HepG2 (cell line): ENCODE data around the gene TUBGCP6. TPM values are rescaled to one million over a fixed set of nuclear protein-coding genes. Genes with fewer than 3 reads are reported as not detected.

Source experiments
- AGO2 ChIP-seq: fragments of 200-400 bp; formaldehyde crosslinking; optimal IDR thresholded peaks from 2 replicates; pipeline ENCODE3; 2017; ENCODE audit warnings: mild to moderate bottlenecking, low read depth, low read length, moderate library complexity
- ASH2L ChIP-seq: fragments of 300-600, 200-600 bp; sonication (generic); IDR thresholded peaks from 2 replicates; pipeline ENCODE4 v1.7.0; 2017; ENCODE audit warnings: low read depth, mild to moderate bottlenecking, moderate library complexity, mixed read lengths, low read length; ENCODE audit not compliant: insufficient read length
- CHD4 ChIP-seq: fragments of 200-600 bp; sonication (generic); IDR thresholded peaks from 2 replicates; pipeline ENCODE4 v1.7.0; 2017; ENCODE audit warnings: mild to moderate bottlenecking, low read length, borderline replicate concordance
- GZF1 ChIP-seq: sonication (generic); formaldehyde crosslinking; IDR thresholded peaks from 2 replicates; pipeline ENCODE4 v1.5.1; 2020; ENCODE audit warnings: mild to moderate bottlenecking, missing genetic modification reagents
- KLF13 ChIP-seq: sonication (generic); formaldehyde crosslinking; IDR thresholded peaks from 2 replicates; pipeline ENCODE4 v1.4.0; 2020; ENCODE audit warnings: mild to moderate bottlenecking, missing genetic modification reagents
- MTA1 ChIP-seq: sonication (generic); formaldehyde crosslinking; IDR thresholded peaks from 2 replicates; pipeline ENCODE4 v1.4.0; 2020; ENCODE audit warnings: missing genetic modification reagents, mild to moderate bottlenecking, borderline replicate concordance
- PCBP1 ChIP-seq: fragments of 200-400 bp; formaldehyde crosslinking; IDR thresholded peaks from 2 replicates; pipeline ENCODE4 v1.6.1; 2017; ENCODE audit warnings: mild to moderate bottlenecking, low read depth, low read length, borderline replicate concordance
- PHF20 ChIP-seq: sonication (generic); formaldehyde crosslinking; IDR thresholded peaks from 2 replicates; pipeline ENCODE4 v1.5.0; 2020; ENCODE audit warnings: mild to moderate bottlenecking, missing genetic modification reagents
- RBFOX2 ChIP-seq: fragments of 200-400 bp; formaldehyde crosslinking; IDR thresholded peaks from 2 replicates; pipeline ENCODE4 v1.6.1; 2017; ENCODE audit warnings: low read depth, mild to moderate bottlenecking, low read length
- XRCC5 ChIP-seq: fragments of 200-400 bp; formaldehyde crosslinking; optimal IDR thresholded peaks from 2 replicates; pipeline ENCODE3; 2017; ENCODE audit warnings: mild to moderate bottlenecking, low read length
- ZNF180 ChIP-seq: sonication (generic); formaldehyde crosslinking; IDR thresholded peaks from 2 replicates; pipeline ENCODE4 v1.4.0; 2020; ENCODE audit warnings: low read depth, missing genetic modification reagents, borderline replicate concordance
- ZNF260 ChIP-seq: sonication (generic); formaldehyde crosslinking; IDR thresholded peaks from 2 replicates; pipeline ENCODE4 v1.4.0; 2020; ENCODE audit warnings: missing genetic modification reagents, low read depth, mild to moderate bottlenecking, borderline replicate concordance
- ZNF496 ChIP-seq: sonication (generic); formaldehyde crosslinking; IDR thresholded peaks from 2 replicates; pipeline ENCODE4 v1.8.1; 2023; ENCODE audit warnings: mild to moderate bottlenecking, moderate library complexity, missing genetic modification reagents; ENCODE audit not compliant: insufficient replicate concordance
- ZNF562 ChIP-seq: sonication (generic); formaldehyde crosslinking; IDR thresholded peaks from 2 replicates; pipeline ENCODE4 v1.8.0; 2022; ENCODE audit warnings: missing genetic modification reagents, borderline replicate concordance
- ZNF747 ChIP-seq: sonication (generic); formaldehyde crosslinking; IDR thresholded peaks from 2 replicates; pipeline ENCODE4 v1.8.1; 2023; ENCODE audit warnings: missing genetic modification reagents, mild to moderate bottlenecking, borderline replicate concordance
- ZNF775 ChIP-seq: sonication (generic); formaldehyde crosslinking; IDR thresholded peaks from 2 replicates; pipeline ENCODE4 v1.4.0; 2020; ENCODE audit warnings: missing genetic modification reagents, mild to moderate bottlenecking, moderate library complexity, borderline replicate concordance
- ZNF83 ChIP-seq: sonication (generic); formaldehyde crosslinking; IDR thresholded peaks from 2 replicates; pipeline ENCODE4 v1.4.0; 2020; ENCODE audit warnings: missing genetic modification reagents, mild to moderate bottlenecking, borderline replicate concordance
- polyA plus RNA-seq, 8 experiments: library from polyadenylated mRNA; depleted of rRNA in 3 of 8; stranded (reverse) in 7 of 8; unstranded in 1 of 8; fragments of >200 nt; fragmentation: Illumina TruSeq in 4 of 8; extraction: Trizol in 4 of 8; gene quantifications; 2 replicates each; pipeline versions ENCODE4 v1.2.1 to v1.2.3, GENCODE V29; 2011 to 2016; ENCODE audit warnings: low read depth in 4 of 8, missing spikeins in 1 of 8, mixed read lengths in 1 of 8; ENCODE audit not compliant: insufficient read depth in 1 of 8
- total RNA-seq, 5 experiments: library from RNA; depleted of rRNA; stranded (reverse); fragments of >200 nt; fragmentation: Illumina TruSeq; extraction: Trizol; gene quantifications; 2 replicates each; pipeline ENCODE4 v1.2.3, GENCODE V29; 2016; ENCODE audit warnings: low read depth in 1 of 5
- TF ChIP-seq, protein P1 (sequence below): sonication (generic); formaldehyde crosslinking; IDR thresholded peaks from 2 replicates; pipeline ENCODE4 v1.4.0; 2020; ENCODE audit warnings: missing genetic modification reagents
- TF ChIP-seq, protein P2 (sequence below): sonication (generic); formaldehyde crosslinking; IDR thresholded peaks from 2 replicates; pipeline ENCODE4 v1.4.0; 2020; ENCODE audit warnings: mild to moderate bottlenecking, missing genetic modification reagents, borderline replicate concordance
- TF ChIP-seq, protein P3 (sequence below): sonication (generic); formaldehyde crosslinking; IDR thresholded peaks from 2 replicates; pipeline ENCODE4 v1.5.0; 2020; ENCODE audit warnings: missing genetic modification reagents

TUBGCP6 gene
- total and polyA plus RNA-seq, 2 of the 13 experiments (the other 11 are each of a cell fraction or from before 2014, with no cell fraction given): 14.6 to 15.7 TPM

DNA sequence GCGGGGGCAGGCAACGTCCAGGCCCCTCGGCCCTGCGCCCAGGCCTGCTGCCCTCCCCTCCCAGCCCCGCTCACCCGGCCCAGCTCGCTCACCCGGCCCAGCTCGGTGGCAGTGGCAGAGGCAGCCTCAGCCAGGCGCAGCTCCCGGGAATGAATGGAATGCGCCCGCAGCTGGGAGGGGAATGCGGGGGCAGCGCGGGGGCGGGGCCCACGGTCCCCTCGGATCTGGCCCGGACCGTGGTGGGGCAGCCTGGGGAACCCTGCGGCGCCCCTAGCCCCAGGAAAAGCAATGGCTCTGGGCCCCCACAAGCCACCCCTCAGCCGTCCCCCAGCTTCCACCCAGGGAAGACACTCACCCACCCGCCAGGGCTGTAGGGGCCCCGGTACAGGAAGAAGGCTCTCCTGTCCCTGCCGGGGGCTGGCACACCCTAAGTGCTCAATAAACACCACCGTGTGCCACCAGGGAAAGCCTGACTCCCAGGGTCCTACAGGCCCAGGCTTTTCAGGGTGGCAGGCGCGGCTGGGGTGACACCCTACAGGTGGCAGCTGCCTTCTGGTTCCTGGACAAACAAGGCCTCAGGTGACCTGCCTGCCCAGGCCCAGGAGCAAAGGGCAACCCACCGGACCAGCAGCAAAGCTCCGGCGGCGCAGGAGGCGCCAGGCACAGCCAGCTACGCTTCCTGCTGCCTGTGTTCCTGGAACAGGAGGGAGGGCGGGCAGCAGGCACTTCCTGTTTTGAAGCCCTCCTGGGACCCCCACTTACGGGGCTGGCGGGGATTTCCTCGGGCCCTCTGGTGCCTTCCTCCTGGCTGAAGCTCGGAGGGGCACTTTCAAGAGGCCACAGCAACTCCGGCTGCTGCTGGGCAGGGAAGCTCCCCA lies 48.9 kb upstream of the TUBGCP6 start (continued):
- TF ChIP-seq, protein P1, sequence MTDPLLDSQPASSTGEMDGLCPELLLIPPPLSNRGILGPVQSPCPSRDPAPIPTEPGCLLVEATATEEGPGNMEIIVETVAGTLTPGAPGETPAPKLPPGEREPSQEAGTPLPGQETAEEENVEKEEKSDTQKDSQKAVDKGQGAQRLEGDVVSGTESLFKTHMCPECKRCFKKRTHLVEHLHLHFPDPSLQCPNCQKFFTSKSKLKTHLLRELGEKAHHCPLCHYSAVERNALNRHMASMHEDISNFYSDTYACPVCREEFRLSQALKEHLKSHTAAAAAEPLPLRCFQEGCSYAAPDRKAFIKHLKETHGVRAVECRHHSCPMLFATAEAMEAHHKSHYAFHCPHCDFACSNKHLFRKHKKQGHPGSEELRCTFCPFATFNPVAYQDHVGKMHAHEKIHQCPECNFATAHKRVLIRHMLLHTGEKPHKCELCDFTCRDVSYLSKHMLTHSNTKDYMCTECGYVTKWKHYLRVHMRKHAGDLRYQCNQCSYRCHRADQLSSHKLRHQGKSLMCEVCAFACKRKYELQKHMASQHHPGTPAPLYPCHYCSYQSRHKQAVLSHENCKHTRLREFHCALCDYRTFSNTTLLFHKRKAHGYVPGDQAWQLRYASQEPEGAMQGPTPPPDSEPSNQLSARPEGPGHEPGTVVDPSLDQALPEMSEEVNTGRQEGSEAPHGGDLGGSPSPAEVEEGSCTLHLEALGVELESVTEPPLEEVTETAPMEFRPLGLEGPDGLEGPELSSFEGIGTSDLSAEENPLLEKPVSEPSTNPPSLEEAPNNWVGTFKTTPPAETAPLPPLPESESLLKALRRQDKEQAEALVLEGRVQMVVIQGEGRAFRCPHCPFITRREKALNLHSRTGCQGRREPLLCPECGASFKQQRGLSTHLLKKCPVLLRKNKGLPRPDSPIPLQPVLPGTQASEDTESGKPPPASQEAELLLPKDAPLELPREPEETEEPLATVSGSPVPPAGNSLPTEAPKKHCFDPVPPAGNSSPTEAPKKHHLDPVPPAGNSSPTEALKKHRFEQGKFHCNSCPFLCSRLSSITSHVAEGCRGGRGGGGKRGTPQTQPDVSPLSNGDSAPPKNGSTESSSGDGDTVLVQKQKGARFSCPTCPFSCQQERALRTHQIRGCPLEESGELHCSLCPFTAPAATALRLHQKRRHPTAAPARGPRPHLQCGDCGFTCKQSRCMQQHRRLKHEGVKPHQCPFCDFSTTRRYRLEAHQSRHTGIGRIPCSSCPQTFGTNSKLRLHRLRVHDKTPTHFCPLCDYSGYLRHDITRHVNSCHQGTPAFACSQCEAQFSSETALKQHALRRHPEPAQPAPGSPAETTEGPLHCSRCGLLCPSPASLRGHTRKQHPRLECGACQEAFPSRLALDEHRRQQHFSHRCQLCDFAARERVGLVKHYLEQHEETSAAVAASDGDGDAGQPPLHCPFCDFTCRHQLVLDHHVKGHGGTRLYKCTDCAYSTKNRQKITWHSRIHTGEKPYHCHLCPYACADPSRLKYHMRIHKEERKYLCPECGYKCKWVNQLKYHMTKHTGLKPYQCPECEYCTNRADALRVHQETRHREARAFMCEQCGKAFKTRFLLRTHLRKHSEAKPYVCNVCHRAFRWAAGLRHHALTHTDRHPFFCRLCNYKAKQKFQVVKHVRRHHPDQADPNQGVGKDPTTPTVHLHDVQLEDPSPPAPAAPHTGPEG (CRISPR knock-in tag): 0 out of 2 replicates have a peak, but pooled peaks have one; percentile 44
- TF ChIP-seq, protein P2, sequence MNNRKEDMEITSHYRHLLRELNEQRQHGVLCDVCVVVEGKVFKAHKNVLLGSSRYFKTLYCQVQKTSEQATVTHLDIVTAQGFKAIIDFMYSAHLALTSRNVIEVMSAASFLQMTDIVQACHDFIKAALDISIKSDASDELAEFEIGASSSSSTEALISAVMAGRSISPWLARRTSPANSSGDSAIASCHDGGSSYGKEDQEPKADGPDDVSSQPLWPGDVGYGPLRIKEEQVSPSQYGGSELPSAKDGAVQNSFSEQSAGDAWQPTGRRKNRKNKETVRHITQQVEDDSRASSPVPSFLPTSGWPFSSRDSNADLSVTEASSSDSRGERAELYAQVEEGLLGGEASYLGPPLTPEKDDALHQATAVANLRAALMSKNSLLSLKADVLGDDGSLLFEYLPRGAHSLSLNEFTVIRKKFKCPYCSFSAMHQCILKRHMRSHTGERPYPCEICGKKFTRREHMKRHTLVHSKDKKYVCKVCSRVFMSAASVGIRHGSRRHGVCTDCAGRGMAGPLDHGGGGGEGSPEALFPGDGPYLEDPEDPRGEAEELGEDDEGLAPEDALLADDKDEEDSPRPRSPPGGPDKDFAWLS (CRISPR knock-in tag): peak; percentile 46; the same call in 1 of the 2 replicates
- TF ChIP-seq PCBP1: 0 out of 2 replicates have a peak, but pooled peaks have one; percentile 21
- TF ChIP-seq ZNF180 (CRISPR knock-in tag): peak; percentile 61; the same call in 1 of the 2 replicates
- no peak for TF ChIP-seq KLF13 (CRISPR knock-in tag)
- TF ChIP-seq AGO2: peak; percentile 61
- peak; percentile 96 for TF ChIP-seq MTA1 (CRISPR knock-in tag)
- peak; percentile 73 for TF ChIP-seq XRCC5
- 0 out of 2 replicates have a peak, but pooled peaks have one; percentile 68 for TF ChIP-seq ZNF747 (CRISPR knock-in tag)
- 0 out of 2 replicates have a peak, but pooled peaks have one; percentile 40 for TF ChIP-seq GZF1 (CRISPR knock-in tag)
- TF ChIP-seq RBFOX2: peak; percentile 87
- TF ChIP-seq ZNF260 (CRISPR knock-in tag): no peak
- TF ChIP-seq ZNF562 (CRISPR knock-in tag): no peak
- TF ChIP-seq CHD4: no peak; the same call in 1 of the 2 replicates
- no peak for TF ChIP-seq ZNF775
- TF ChIP-seq, protein P3, sequence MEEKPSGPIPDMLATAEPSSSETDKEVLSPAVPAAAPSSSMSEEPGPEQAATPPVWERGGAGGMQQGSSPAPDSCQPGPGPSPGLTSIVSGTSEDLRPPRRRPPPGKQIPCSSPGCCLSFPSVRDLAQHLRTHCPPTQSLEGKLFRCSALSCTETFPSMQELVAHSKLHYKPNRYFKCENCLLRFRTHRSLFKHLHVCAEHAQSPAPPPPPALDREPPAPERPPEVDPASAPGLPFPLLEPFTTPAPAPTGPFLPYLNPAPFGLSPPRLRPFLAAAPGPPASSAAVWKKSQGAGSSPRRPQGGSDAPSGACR: peak; percentile 87; the same call in 1 of the 2 replicates
- TF ChIP-seq ASH2L: no peak
- peak; percentile 77 for TF ChIP-seq PHF20 (CRISPR knock-in tag)
- TF ChIP-seq ZNF83 (CRISPR knock-in tag): peak; percentile 79; the same call in 1 of the 2 replicates
- TF ChIP-seq ZNF496 (CRISPR knock-in tag): no peak
